Neural crest cell (in vitro differentiated cells): ENCODE data around the gene NFKB2. TPM values are rescaled to one million over a fixed set of nuclear protein-coding genes. Genes with fewer than 3 reads are reported as not detected.
A peak's percentile ranks its signal among the peaks of the same experiment; 100 is the strongest.

Experiments used
- DNase-seq: peaks from one replicate; pipeline ENCODE4 v3.0.0; 2021; ENCODE audit warnings: low read depth, mixed read lengths, low spot score
- H3K27ac Mint-ChIP-seq: one replicate; pipeline ENCODE4 v1.8.0; 2021; ENCODE audit warnings: mild to moderate bottlenecking, mixed read lengths; ENCODE audit not compliant: unreplicated experiment
- H3K27me3 Mint-ChIP-seq: 2 replicates; pipeline ENCODE4 v1.8.0; 2021; ENCODE audit warnings: low read depth, mild to moderate bottlenecking, mixed read lengths
- H3K36me3 Mint-ChIP-seq: 2 replicates; pipeline ENCODE4 v1.8.0; 2021; ENCODE audit warnings: low read depth, mild to moderate bottlenecking, mixed read lengths
- H3K4me1 Mint-ChIP-seq: 2 replicates; pipeline ENCODE4 v1.8.0; 2021; ENCODE audit warnings: mixed read lengths
- H3K4me3 Mint-ChIP-seq: one replicate; pipeline ENCODE4 v1.8.0; 2021; ENCODE audit warnings: mild to moderate bottlenecking, mixed read lengths
- H3K9me3 Mint-ChIP-seq: 2 replicates; pipeline ENCODE4 v1.8.0; 2021; ENCODE audit warnings: mixed read lengths
- CTCF ChIP-seq: fragments of 200-600 bp; sonication (generic); conservative IDR thresholded peaks from 2 replicates; pipeline ENCODE4 v1.5.0; 2021; ENCODE audit warnings: antibody characterized with exemption, mild to moderate bottlenecking
- total RNA-seq: library from RNA; stranded (reverse); gene quantifications from 2 replicates; pipeline ENCODE4 v1.2.1, GENCODE V29; 2021

Gene NFKB2
- total RNA-seq, 1 donor from 2014 or later: 26.1 TPM

GRCh38 chr10:102396317-102396650 lies 779 bp downstream of the NFKB2 start:
- H3K9me3 Mint-ChIP-seq: no peaks in the 10 kb centered on the region
- H3K4me3 Mint-ChIP-seq: peak overlapping the region; percentile 92
- TF ChIP-seq CTCF: no peak
- peaks cover 20% of the 10 kb centered on the region for H3K27me3 Mint-ChIP-seq
- H3K27ac Mint-ChIP-seq: no peak overlapping the region
- peaks cover 38% of the 10 kb centered on the region for H3K4me1 Mint-ChIP-seq
- H3K36me3 Mint-ChIP-seq: no peaks in the 10 kb centered on the region
- no peak for DNase-seq

- H3K4me1 Mint-ChIP-seq: peaks cover 38% of the 10 kb centered on the region
- no peaks in the 10 kb centered on the region for H3K36me3 Mint-ChIP-seq
- no peaks in the 10 kb centered on the region for H3K9me3 Mint-ChIP-seq
- peak overlapping the region; percentile 92 for H3K4me3 Mint-ChIP-seq
- no peak for TF ChIP-seq CTCF
- peaks cover 20% of the 10 kb centered on the region for H3K27me3 Mint-ChIP-seq
- no peak overlapping the region for H3K27ac Mint-ChIP-seq
- no peak for DNase-seq
Measured at GRCh38 chr10:102396730-102397151, 1.2 kb downstream of the NFKB2 start.

- H3K27ac Mint-ChIP-seq: no peak overlapping the region
- H3K4me3 Mint-ChIP-seq: peak overlapping the region; percentile 92
- no peaks in the 10 kb centered on the region for H3K36me3 Mint-ChIP-seq
- peaks cover 13% of the 10 kb centered on the region for H3K27me3 Mint-ChIP-seq
- H3K9me3 Mint-ChIP-seq: no peaks in the 10 kb centered on the region
- H3K4me1 Mint-ChIP-seq: peaks cover 38% of the 10 kb centered on the region
- TF ChIP-seq CTCF: no peak
- DNase-seq: no peak
Measured at GRCh38 chr10:102397222-102398171, 2.0 kb downstream of the NFKB2 start.

- Mint-ChIP-seq H3K36me3 (no peaks in the 10 kb centered on the region), H3K9me3 (no peaks in the 10 kb centered on the region), H3K4me1 (peaks cover 33% of the 10 kb centered on the region), H3K27me3 (peaks cover 6% of the 10 kb centered on the region), H3K4me3 (peak overlapping the region; percentile 92), H3K27ac (peak overlapping the region; percentile 12)
- DNase-seq: no peak
- no peak for TF ChIP-seq CTCF
Measured at GRCh38 chr10:102398172-102399020, 2.9 kb downstream of the NFKB2 start.

GRCh38 chr10:102399217-102400021 lies 3.9 kb downstream of the NFKB2 start:
- no peak overlapping the region for H3K27ac Mint-ChIP-seq
- TF ChIP-seq CTCF: peak; percentile 99

More at GRCh38 chr10:102399217-102400021, 3.9 kb downstream of the NFKB2 start:
- H3K9me3 Mint-ChIP-seq: no peaks in the 10 kb centered on the region
- H3K27me3 Mint-ChIP-seq: peaks cover 4% of the 10 kb centered on the region
- no peaks in the 10 kb centered on the region for H3K36me3 Mint-ChIP-seq
- H3K4me1 Mint-ChIP-seq: peaks cover 28% of the 10 kb centered on the region
- DNase-seq: peak; percentile 85
- peak overlapping the region; percentile 72 for H3K4me3 Mint-ChIP-seq
